HUES6 (cell line): Measurements from ENCODE around the gene TSFM.

Experiments used
- H3K27ac ChIP-seq: 2 replicates; pipeline ENCODE4 v1.7.0; 2013; ENCODE audit warnings: low read depth, mild to moderate bottlenecking, low read length, inconsistent platforms
- H3K27me3 ChIP-seq: 2 replicates; pipeline ENCODE4 v1.6.1; 2013; ENCODE audit warnings: low read length; ENCODE audit not compliant: control insufficient read depth, insufficient read depth
- H3K36me3 ChIP-seq: 2 replicates; pipeline ENCODE4 v1.6.1; 2013; ENCODE audit warnings: low read length; ENCODE audit not compliant: control insufficient read depth, insufficient read depth
- H3K4me1 ChIP-seq: 2 replicates; pipeline ENCODE4 v1.6.1; 2013; ENCODE audit warnings: low read length; ENCODE audit not compliant: control insufficient read depth, insufficient read depth
- H3K4me3 ChIP-seq: 2 replicates; pipeline ENCODE4 v1.5.1; 2013; ENCODE audit warnings: low read depth, low read length
- H3K9ac ChIP-seq: one replicate; pipeline ENCODE4 v1.6.1; 2013; ENCODE audit warnings: mild to moderate bottlenecking, low read length
- H3K9me3 ChIP-seq: 2 replicates; pipeline ENCODE4 v1.6.1; 2013; ENCODE audit warnings: low read depth, low read length; ENCODE audit not compliant: control insufficient read depth, insufficient read depth

TSFM gene

GRCh38 chr12:57782608-57783465 is at the start of gene TSFM:
Gene TSFM, plus strand, starts transcription at chr12:57782787. Its CDS starts 15 bp downstream, at chr12:57782802.
- no peak within 1 kb of the TSS for H3K27ac ChIP-seq
- H3K4me1 ChIP-seq = no peaks in the 10 kb centered on the region
- H3K4me3 ChIP-seq = peak within 1 kb of the TSS; percentile 86
- no peaks in the 10 kb centered on the region for H3K9me3 ChIP-seq
- H3K36me3 ChIP-seq = peaks cover 32% of the 10 kb centered on the region
- H3K27me3 ChIP-seq = no peaks in the 10 kb centered on the region
- H3K9ac ChIP-seq = peak within 1 kb of the TSS; percentile 81

DNA sequence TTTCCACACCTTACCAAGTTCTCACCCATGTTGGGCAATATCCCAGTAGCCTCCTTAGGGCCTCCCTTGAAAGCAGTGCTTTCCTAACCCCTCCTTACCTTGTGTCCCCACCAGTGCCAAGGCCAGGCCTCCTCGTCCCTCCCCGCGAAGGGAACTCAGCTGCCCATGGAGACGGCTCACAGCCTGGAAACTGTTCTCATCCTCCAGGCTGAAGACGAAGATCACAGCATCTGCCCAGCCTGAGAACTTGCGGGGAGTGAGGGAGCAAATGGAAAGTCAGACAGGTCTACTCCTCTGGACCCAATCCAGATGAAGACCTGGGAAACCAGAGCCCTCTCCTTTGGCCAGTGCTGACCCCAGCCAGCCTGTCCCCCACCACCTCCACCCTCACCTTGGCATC is 48.7 kb upstream of the TSFM start:
- H3K36me3 ChIP-seq = no peaks in the 10 kb centered on the region
- no peaks in the 10 kb centered on the region for H3K9me3 ChIP-seq
- H3K27ac ChIP-seq = no peak overlapping the region
- peaks cover 99% of the 10 kb centered on the region for H3K27me3 ChIP-seq
- no peak overlapping the region for H3K9ac ChIP-seq
- H3K4me3 ChIP-seq = no peak overlapping the region
- H3K4me1 ChIP-seq = peaks cover 11% of the 10 kb centered on the region; the same call in 1 of the 2 replicates

- H3K4me1 ChIP-seq = peaks cover 16% of the 10 kb centered on the region
- H3K4me3 ChIP-seq = no peak overlapping the region
- H3K27ac ChIP-seq = no peak overlapping the region
- H3K27me3 ChIP-seq = peaks cover 99% of the 10 kb centered on the region
- no peaks in the 10 kb centered on the region for H3K9me3 ChIP-seq
- no peaks in the 10 kb centered on the region for H3K36me3 ChIP-seq
- no peak overlapping the region for H3K9ac ChIP-seq
Measured at GRCh38 chr12:57734591-57734990, 48.0 kb upstream of the TSFM start.

GRCh38 chr12:57735198-57735855 is 47.3 kb upstream of the TSFM start:
- Histone ChIP-seq H3K4me3 (peak overlapping the region; percentile 53), H3K27me3 (peaks cover 99% of the 10 kb centered on the region), H3K36me3 (no peaks in the 10 kb centered on the region), H3K9ac (no peak overlapping the region), H3K9me3 (no peaks in the 10 kb centered on the region), H3K27ac (no peak overlapping the region), H3K4me1 (peaks cover 16% of the 10 kb centered on the region)

GRCh38 chr12:57735952-57736740 is 46.4 kb upstream of the TSFM start:
- Histone ChIP-seq H3K27me3 (peaks cover 99% of the 10 kb centered on the region), H3K4me3 (peak overlapping the region; percentile 53), H3K4me1 (peaks cover 16% of the 10 kb centered on the region), H3K27ac (no peak overlapping the region), H3K9ac (no peak overlapping the region), H3K9me3 (no peaks in the 10 kb centered on the region), H3K36me3 (no peaks in the 10 kb centered on the region)

DNA sequence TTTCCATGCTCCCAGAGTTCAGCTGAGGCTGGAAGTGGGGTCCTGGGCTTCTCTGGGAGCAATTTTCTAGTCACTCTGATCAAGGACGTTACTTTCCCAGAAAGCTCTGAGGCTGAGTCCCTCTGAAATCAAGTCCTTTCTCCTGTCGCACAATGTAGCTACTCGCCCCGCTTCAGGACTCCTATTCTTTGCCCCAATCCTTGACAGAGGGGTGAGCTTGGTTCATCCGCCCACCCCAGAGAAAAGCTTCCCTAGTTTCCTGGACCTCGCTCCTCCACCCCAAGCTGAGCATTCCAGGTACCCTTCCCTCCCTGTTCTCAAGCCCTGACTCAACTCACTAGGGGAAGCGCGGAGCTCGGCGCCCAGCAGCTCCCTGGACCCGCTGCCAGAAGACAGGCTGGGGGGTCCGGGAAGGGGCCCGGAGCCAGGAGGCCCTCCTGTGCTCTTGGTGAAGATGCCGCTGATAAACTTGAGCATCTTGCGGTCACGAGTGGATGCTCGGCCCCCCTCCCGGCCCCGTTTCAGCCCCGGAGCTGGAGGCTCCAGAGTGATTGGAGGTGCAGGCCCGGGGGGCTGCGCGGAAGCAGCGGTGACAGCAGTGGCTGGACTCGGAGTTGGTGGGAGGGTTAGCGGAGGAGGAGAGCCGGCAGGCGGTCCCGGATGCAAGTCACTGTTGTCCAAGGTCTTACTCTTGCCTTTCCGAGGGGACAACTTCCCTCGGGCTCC is 45.7 kb upstream of the TSFM start:
- H3K36me3 ChIP-seq = no peaks in the 10 kb centered on the region
- peaks cover 99% of the 10 kb centered on the region for H3K27me3 ChIP-seq
- peak overlapping the region; percentile 53 for H3K4me3 ChIP-seq
- H3K27ac ChIP-seq = no peak overlapping the region
- peaks cover 16% of the 10 kb centered on the region for H3K4me1 ChIP-seq
- H3K9me3 ChIP-seq = no peaks in the 10 kb centered on the region
- H3K9ac ChIP-seq = no peak overlapping the region

GRCh38 chr12:57737467-57738460 is 44.8 kb upstream of the TSFM start:
- Histone ChIP-seq H3K4me3 (peak overlapping the region; percentile 53), H3K9me3 (no peaks in the 10 kb centered on the region), H3K4me1 (peaks cover 16% of the 10 kb centered on the region), H3K27me3 (peaks cover 99% of the 10 kb centered on the region), H3K9ac (no peak overlapping the region), H3K27ac (no peak overlapping the region), H3K36me3 (no peaks in the 10 kb centered on the region)

- Histone ChIP-seq H3K9me3 (no peaks in the 10 kb centered on the region), H3K27me3 (peaks cover 95% of the 10 kb centered on the region), H3K36me3 (no peaks in the 10 kb centered on the region), H3K4me3 (peak within 1 kb of the TSS; percentile 53), H3K4me1 (peaks cover 16% of the 10 kb centered on the region), H3K9ac (no peak within 1 kb of the TSS), H3K27ac (no peak within 1 kb of the TSS)
Measured at GRCh38 chr12:57738661-57739237, 43.8 kb upstream of the TSFM start, which contains the start of gene AGAP2. Gene AGAP2, minus strand, starts transcription at chr12:57738742. Its CDS starts 496 bp downstream, at chr12:57738246.

- Histone ChIP-seq H3K4me1 (peaks cover 16% of the 10 kb centered on the region), H3K36me3 (no peaks in the 10 kb centered on the region), H3K9ac (no peak overlapping the region), H3K27me3 (peaks cover 95% of the 10 kb centered on the region), H3K4me3 (peak overlapping the region; percentile 52), H3K27ac (no peak overlapping the region), H3K9me3 (no peaks in the 10 kb centered on the region)
Measured at GRCh38 chr12:57739387-57739786, 43.2 kb upstream of the TSFM start.
